Chondrocyte (in vitro differentiated cells): ENCODE data around the gene MOXD1. TPM values are rescaled to one million over a fixed set of nuclear protein-coding genes. Genes with fewer than 3 reads are reported as not detected.

Experiments used
- DNase-seq: peaks from one replicate; pipeline ENCODE4 v3.0.0; 2021; ENCODE audit warnings: mixed read lengths, low spot score
- H3K27ac Mint-ChIP-seq: one replicate; pipeline ENCODE4 v1.8.0; 2021; ENCODE audit warnings: mild to moderate bottlenecking, moderate library complexity, mixed read lengths; ENCODE audit not compliant: unreplicated experiment
- H3K27me3 Mint-ChIP-seq: 2 replicates; pipeline ENCODE4 v1.8.0; 2021; ENCODE audit warnings: low read depth, mixed read lengths
- H3K36me3 Mint-ChIP-seq: 2 replicates; pipeline ENCODE4 v1.8.0; 2021; ENCODE audit warnings: low read depth, mixed read lengths
- H3K4me1 Mint-ChIP-seq: 2 replicates; pipeline ENCODE4 v1.8.0; 2021; ENCODE audit warnings: low read depth, mild to moderate bottlenecking, mixed read lengths
- H3K4me3 Mint-ChIP-seq: one replicate; pipeline ENCODE4 v1.8.0; 2021; ENCODE audit warnings: mild to moderate bottlenecking, moderate library complexity, mixed read lengths; ENCODE audit not compliant: unreplicated experiment
- H3K9me3 Mint-ChIP-seq: 2 replicates; pipeline ENCODE4 v1.8.0; 2021; ENCODE audit warnings: low read depth, mixed read lengths
- CTCF ChIP-seq: fragments of 200-600 bp; sonication (generic); IDR thresholded peaks from 2 replicates; pipeline ENCODE4 v1.5.0; 2021; ENCODE audit warnings: antibody characterized with exemption, mild to moderate bottlenecking, moderate library complexity
- total RNA-seq: library from RNA; stranded (reverse); gene quantifications from 3 replicates; pipeline ENCODE4 v1.2.1, GENCODE V29; 2021

The MOXD1 gene
- total RNA-seq, 1 donor from 2014 or later, result 9.0 TPM

GRCh38 chr6:132289756-132290155 is 111.5 kb downstream of the MOXD1 start:
- H3K4me3 Mint-ChIP-seq, result no peak overlapping the region
- H3K36me3 Mint-ChIP-seq, result no peaks in the 10 kb centered on the region
- H3K27me3 Mint-ChIP-seq, result no peaks in the 10 kb centered on the region
- H3K9me3 Mint-ChIP-seq, result no peaks in the 10 kb centered on the region
- no peak for TF ChIP-seq CTCF
- no peaks in the 10 kb centered on the region for H3K4me1 Mint-ChIP-seq
- H3K27ac Mint-ChIP-seq, result no peak overlapping the region
- no peak for DNase-seq

GRCh38 chr6:132287101-132287500 is 114.2 kb downstream of the MOXD1 start:
- Mint-ChIP-seq H3K9me3 (peaks cover 2% of the 10 kb centered on the region), H3K36me3 (no peaks in the 10 kb centered on the region), H3K27ac (no peak overlapping the region), H3K4me1 (no peaks in the 10 kb centered on the region), H3K27me3 (no peaks in the 10 kb centered on the region), H3K4me3 (no peak overlapping the region)
- DNase-seq, result no peak
- no peak for TF ChIP-seq CTCF

- Mint-ChIP-seq H3K27ac (no peak overlapping the region), H3K36me3 (no peaks in the 10 kb centered on the region), H3K9me3 (peaks cover 2% of the 10 kb centered on the region), H3K4me1 (no peaks in the 10 kb centered on the region), H3K4me3 (no peak overlapping the region), H3K27me3 (no peaks in the 10 kb centered on the region)
- TF ChIP-seq CTCF, result no peak
- no peak for DNase-seq
Measured at GRCh38 chr6:132286298-132287019, 114.8 kb downstream of the MOXD1 start.

GRCh38 chr6:132285004-132285780 is 116.1 kb downstream of the MOXD1 start:
- Mint-ChIP-seq H3K4me1 (no peaks in the 10 kb centered on the region), H3K9me3 (peaks cover 2% of the 10 kb centered on the region), H3K4me3 (no peak overlapping the region), H3K36me3 (no peaks in the 10 kb centered on the region), H3K27me3 (no peaks in the 10 kb centered on the region), H3K27ac (no peak overlapping the region)
- TF ChIP-seq CTCF, result no peak
- no peak for DNase-seq

GRCh38 chr6:132282696-132283095 is 118.6 kb downstream of the MOXD1 start:
- H3K9me3 Mint-ChIP-seq, result peaks cover 2% of the 10 kb centered on the region
- DNase-seq, result no peak
- no peak for TF ChIP-seq CTCF
- H3K4me1 Mint-ChIP-seq, result peaks cover under 1% of the 10 kb centered on the region
- no peak overlapping the region for H3K27ac Mint-ChIP-seq
- no peaks in the 10 kb centered on the region for H3K27me3 Mint-ChIP-seq
- no peak overlapping the region for H3K4me3 Mint-ChIP-seq
- no peaks in the 10 kb centered on the region for H3K36me3 Mint-ChIP-seq
